Measurements from ENCODE around the gene KCNJ6. TPM values are rescaled to one million over a fixed set of nuclear protein-coding genes. Genes with fewer than 3 reads are reported as not detected.

KCNJ6 gene
- total and polyA plus RNA-seq, 2 donors from 2014 or later: 0.06 TPM; not detected in 1

GRCh38 chr21:37827913-37828312, 88.3 kb downstream of the KCNJ6 start:
- no peaks in the 10 kb centered on the region for H3K9me3 ChIP-seq (ENCODE audit: control insufficient read depth in 2 of 3, insufficient read depth in 1 of 3, low read length in 3 of 3)
- FAIRE-seq (no peak), DNase-seq (no peak)
- TF ChIP-seq CTCF (IDR thresholded peaks at IDR 0.05; ENCODE audit: borderline replicate concordance, extremely low read depth, insufficient read depth): no peak
- H3K27me3 ChIP-seq (ENCODE audit: control insufficient read depth, insufficient read depth, low read length): no peaks in the 10 kb centered on the region
- H3K4me1 ChIP-seq (ENCODE audit: control insufficient read depth in 2 of 3, insufficient read depth in 2 of 3, low read depth in 1 of 3, low read length in 3 of 3): no peaks in the 10 kb centered on the region
- no peak overlapping the region for H3K9ac ChIP-seq (ENCODE audit: low read length in 3 of 3)
- intact Hi-C loops (cut with DNase I): no loop called here
- H3K4me3 ChIP-seq (ENCODE audit: low read length in 3 of 3): no peak overlapping the region
- no peak overlapping the region for H3K27ac ChIP-seq (ENCODE audit: low read depth in 2 of 2, low read length in 2 of 2)
- no peaks in the 10 kb centered on the region for H3K36me3 ChIP-seq (ENCODE audit: control insufficient read depth in 2 of 3, insufficient read depth in 3 of 3, low read length in 3 of 3)

- no peak overlapping the region for H3K27ac ChIP-seq (ENCODE audit: low read depth in 2 of 2, low read length in 2 of 2)
- intact Hi-C loops (cut with DNase I): no loop called here
- no peaks in the 10 kb centered on the region for H3K4me1 ChIP-seq (ENCODE audit: control insufficient read depth in 2 of 3, insufficient read depth in 2 of 3, low read depth in 1 of 3, low read length in 3 of 3)
- FAIRE-seq (no peak), DNase-seq (no peak)
- no peak overlapping the region for H3K4me3 ChIP-seq (ENCODE audit: low read length in 3 of 3)
- H3K27me3 ChIP-seq (ENCODE audit: control insufficient read depth, insufficient read depth, low read length): no peaks in the 10 kb centered on the region
- no peak overlapping the region for H3K9ac ChIP-seq (ENCODE audit: low read length in 3 of 3)
- no peak for TF ChIP-seq CTCF (IDR thresholded peaks at IDR 0.05; ENCODE audit: borderline replicate concordance, extremely low read depth, insufficient read depth)
- H3K9me3 ChIP-seq (ENCODE audit: control insufficient read depth in 2 of 3, insufficient read depth in 1 of 3, low read length in 3 of 3): no peaks in the 10 kb centered on the region
- H3K36me3 ChIP-seq (ENCODE audit: control insufficient read depth in 2 of 3, insufficient read depth in 3 of 3, low read length in 3 of 3): no peaks in the 10 kb centered on the region
These were observed 94.3 kb downstream of the KCNJ6 start for GRCh38 chr21:37821786-37822450.

GRCh38 chr21:37821092-37821491, 95.2 kb downstream of the KCNJ6 start:
- no peak for TF ChIP-seq CTCF (IDR thresholded peaks at IDR 0.05; ENCODE audit: borderline replicate concordance, extremely low read depth, insufficient read depth)
- DNase-seq (no peak), FAIRE-seq (no peak)
- Histone ChIP-seq H3K27ac (ENCODE audit: low read depth in 2 of 2, low read length in 2 of 2) (no peak overlapping the region), H3K4me1 (ENCODE audit: control insufficient read depth in 2 of 3, insufficient read depth in 2 of 3, low read depth in 1 of 3, low read length in 3 of 3) (no peaks in the 10 kb centered on the region), H3K9ac (ENCODE audit: low read length in 3 of 3) (no peak overlapping the region), H3K27me3 (ENCODE audit: control insufficient read depth, insufficient read depth, low read length) (no peaks in the 10 kb centered on the region), H3K36me3 (ENCODE audit: control insufficient read depth in 2 of 3, insufficient read depth in 3 of 3, low read length in 3 of 3) (no peaks in the 10 kb centered on the region), H3K9me3 (ENCODE audit: control insufficient read depth in 2 of 3, insufficient read depth in 1 of 3, low read length in 3 of 3) (no peaks in the 10 kb centered on the region), H3K4me3 (ENCODE audit: low read length in 3 of 3) (no peak overlapping the region)
- intact Hi-C loops (cut with DNase I): no loop called here

- FAIRE-seq (no peak), DNase-seq (no peak)
- Histone ChIP-seq H3K9ac (ENCODE audit: low read length in 3 of 3) (no peak overlapping the region), H3K27ac (ENCODE audit: low read depth in 2 of 2, low read length in 2 of 2) (no peak overlapping the region), H3K36me3 (ENCODE audit: control insufficient read depth in 2 of 3, insufficient read depth in 3 of 3, low read length in 3 of 3) (no peaks in the 10 kb centered on the region), H3K27me3 (ENCODE audit: control insufficient read depth, insufficient read depth, low read length) (no peaks in the 10 kb centered on the region), H3K9me3 (ENCODE audit: control insufficient read depth in 2 of 3, insufficient read depth in 1 of 3, low read length in 3 of 3) (no peaks in the 10 kb centered on the region), H3K4me3 (ENCODE audit: low read length in 3 of 3) (no peak overlapping the region), H3K4me1 (ENCODE audit: control insufficient read depth in 2 of 3, insufficient read depth in 2 of 3, low read depth in 1 of 3, low read length in 3 of 3) (no peaks in the 10 kb centered on the region)
- no peak for TF ChIP-seq CTCF (IDR thresholded peaks at IDR 0.05; ENCODE audit: borderline replicate concordance, extremely low read depth, insufficient read depth)
- intact Hi-C loops (cut with DNase I): no loop called here
These were observed 96.9 kb downstream of the KCNJ6 start for GRCh38 chr21:37819372-37819771.

Data from kidney (tissue), 14 donors.